ENCODE measurements around the gene CDKAL1.

DNA sequence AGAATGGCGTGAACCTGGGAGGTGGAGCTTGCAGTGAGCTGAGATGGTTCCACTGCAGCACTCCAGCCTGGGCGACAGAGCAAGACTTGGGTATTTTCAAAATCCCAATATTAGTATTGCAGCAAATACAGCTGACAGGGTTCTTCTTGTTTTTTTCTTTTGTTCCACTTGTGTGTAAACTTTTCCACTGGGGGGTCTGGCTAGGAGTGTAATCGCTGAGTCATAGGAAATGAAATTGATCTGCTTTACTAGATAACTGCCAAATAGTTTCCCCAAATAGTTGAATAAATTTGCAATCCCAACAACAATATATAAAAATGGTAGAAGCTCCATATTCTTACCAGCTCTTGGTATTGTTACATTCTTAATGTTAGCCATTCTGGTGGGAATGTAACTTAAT lies 533.3 kb downstream of the CDKAL1 start:
- TF ChIP-seq EZH2 (IDR thresholded peaks at IDR 0.05; ENCODE audit: low read depth): no peak
- TF ChIP-seq, protein P1, sequence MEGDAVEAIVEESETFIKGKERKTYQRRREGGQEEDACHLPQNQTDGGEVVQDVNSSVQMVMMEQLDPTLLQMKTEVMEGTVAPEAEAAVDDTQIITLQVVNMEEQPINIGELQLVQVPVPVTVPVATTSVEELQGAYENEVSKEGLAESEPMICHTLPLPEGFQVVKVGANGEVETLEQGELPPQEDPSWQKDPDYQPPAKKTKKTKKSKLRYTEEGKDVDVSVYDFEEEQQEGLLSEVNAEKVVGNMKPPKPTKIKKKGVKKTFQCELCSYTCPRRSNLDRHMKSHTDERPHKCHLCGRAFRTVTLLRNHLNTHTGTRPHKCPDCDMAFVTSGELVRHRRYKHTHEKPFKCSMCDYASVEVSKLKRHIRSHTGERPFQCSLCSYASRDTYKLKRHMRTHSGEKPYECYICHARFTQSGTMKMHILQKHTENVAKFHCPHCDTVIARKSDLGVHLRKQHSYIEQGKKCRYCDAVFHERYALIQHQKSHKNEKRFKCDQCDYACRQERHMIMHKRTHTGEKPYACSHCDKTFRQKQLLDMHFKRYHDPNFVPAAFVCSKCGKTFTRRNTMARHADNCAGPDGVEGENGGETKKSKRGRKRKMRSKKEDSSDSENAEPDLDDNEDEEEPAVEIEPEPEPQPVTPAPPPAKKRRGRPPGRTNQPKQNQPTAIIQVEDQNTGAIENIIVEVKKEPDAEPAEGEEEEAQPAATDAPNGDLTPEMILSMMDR (conservative IDR thresholded peaks at IDR 0.05): no peak
